K562 (cell line): ENCODE results near the gene MTFR2. TPM values are rescaled to one million over a fixed set of nuclear protein-coding genes. Genes with fewer than 3 reads are reported as not detected.

Experiments
- E2F5 ChIP-seq: sonication (generic); formaldehyde crosslinking; IDR thresholded peaks from 2 replicates; pipeline ENCODE4 v1.8.0; 2022; ENCODE audit warnings: mild to moderate bottlenecking, missing genetic modification reagents
- ESRRB ChIP-seq: fragments of 250-450 bp; sonication (Bioruptor Pico); IDR thresholded peaks from 2 replicates; pipeline ENCODE4 v1.5.0; 2020; ENCODE audit warnings: mild to moderate bottlenecking, moderate library complexity, borderline replicate concordance
- FOXM1 ChIP-seq, 2 experiments: fragments of 450-650 bp in 1 of 2; sonication (generic) in 1 of 2; formaldehyde crosslinking in 1 of 2; IDR thresholded peaks; 2 replicates each; pipeline versions ENCODE4 v1.6.1 to v1.9.0; 2017 to 2022; ENCODE audit warnings: low read depth in 2 of 2, mild to moderate bottlenecking in 2 of 2, missing genetic modification reagents in 1 of 2, moderate library complexity in 1 of 2
- FOXP1 ChIP-seq: sonication (generic); formaldehyde crosslinking; IDR thresholded peaks from 2 replicates; pipeline ENCODE4 v1.8.0; 2022; ENCODE audit warnings: mild to moderate bottlenecking, missing genetic modification reagents
- IFI16 ChIP-seq: fragments of 250-450 bp; sonication (Bioruptor Pico); IDR thresholded peaks from 2 replicates; pipeline ENCODE4 v2.1.2; 2022; ENCODE audit warnings: mild to moderate bottlenecking, inconsistent platforms
- KLF6 ChIP-seq: fragments of 250-450 bp; sonication (Bioruptor Pico); IDR thresholded peaks from 2 replicates; pipeline ENCODE4 v1.4.0; 2020; ENCODE audit warnings: mild to moderate bottlenecking, moderate library complexity, borderline replicate concordance
- NBN ChIP-seq: fragments of 450-650 bp; IDR thresholded peaks from 2 replicates; pipeline ENCODE4 v1.6.1; 2016; ENCODE audit warnings: low read depth, mild to moderate bottlenecking
- OTX1 ChIP-seq: fragments of 450-650 bp; formaldehyde crosslinking; IDR thresholded peaks from 2 replicates; pipeline ENCODE4 v1.4.0; 2022; ENCODE audit warnings: mild to moderate bottlenecking
- PHB ChIP-seq: fragments of 250-450 bp; sonication (Bioruptor Pico); IDR thresholded peaks from 2 replicates; pipeline ENCODE4 v1.5.0; 2021
- RBFOX2 ChIP-seq: fragments of 200-400 bp; formaldehyde crosslinking; IDR thresholded peaks from 2 replicates; pipeline ENCODE4 v1.6.1; 2017; ENCODE audit warnings: low read depth, mild to moderate bottlenecking, low read length, moderate library complexity
- TCF3 ChIP-seq: sonication (generic); formaldehyde crosslinking; IDR thresholded peaks from 2 replicates; pipeline ENCODE4 v1.4.0; 2020; ENCODE audit warnings: mild to moderate bottlenecking, missing genetic modification reagents
- TSHZ1 ChIP-seq: fragments of 250-450 bp; sonication (Bioruptor Pico); IDR thresholded peaks from 2 replicates; pipeline ENCODE4 v1.4.0; 2020; ENCODE audit warnings: mild to moderate bottlenecking, moderate library complexity
- ZBED1 ChIP-seq: IDR thresholded peaks from 2 replicates; pipeline ENCODE4 v1.6.1; 2014
- ZFP30 ChIP-seq: fragments of 250-450 bp; sonication (Bioruptor Pico); IDR thresholded peaks from 2 replicates; pipeline ENCODE4 v1.8.0; 2022; ENCODE audit warnings: moderate library complexity, mild to moderate bottlenecking, inconsistent platforms, borderline replicate concordance
- ZNF280B ChIP-seq: fragments of 250-450 bp; sonication (Bioruptor Pico); IDR thresholded peaks from 2 replicates; pipeline ENCODE4 v1.5.1; 2021; ENCODE audit warnings: mild to moderate bottlenecking
- ZNF316 ChIP-seq: fragments of 450-650 bp; IDR thresholded peaks from 2 replicates; pipeline ENCODE4 v1.6.1; 2016
- ZNF655 ChIP-seq: fragments of 250-450 bp; sonication (Bioruptor Pico); IDR thresholded peaks from 2 replicates; pipeline ENCODE4 v1.5.0; 2021
- ZZZ3 ChIP-seq: fragments of 450-650 bp; IDR thresholded peaks from 2 replicates; pipeline ENCODE4 v1.6.1; 2016; ENCODE audit warnings: antibody characterized with exemption, mild to moderate bottlenecking, moderate library complexity
- polyA plus RNA-seq, 8 experiments: library from polyadenylated mRNA; depleted of rRNA in 4 of 8; stranded (reverse) in 5 of 8; unstranded in 3 of 8; fragments of >200 nt; fragmentation: Nextera tagmentation in 2 of 8; fragmentation: Illumina TruSeq in 1 of 8; extraction: Ambion mirVana in 2 of 8; extraction: Trizol in 1 of 8; gene quantifications; 2 replicates each; pipeline versions ENCODE4 v1.2.1 to v1.2.3, GENCODE V29; 2011 to 2014; ENCODE audit warnings: inconsistent platforms in 1 of 8, missing spikeins in 1 of 8
- total RNA-seq, 7 experiments: library from RNA; depleted of rRNA in 6 of 7; stranded (reverse); fragments of >200 nt in 6 of 7; fragmentation: Illumina TruSeq in 2 of 7; extraction: Trizol in 2 of 7; gene quantifications; 2 replicates each; pipeline versions ENCODE4 v1.2.1 to v1.2.3, GENCODE V29; 2011 to 2021; ENCODE audit warnings: low replicate concordance in 1 of 7
- TF ChIP-seq, protein P1 (sequence below): sonication (generic); formaldehyde crosslinking; IDR thresholded peaks from 2 replicates; pipeline ENCODE4 v1.9.0; 2022; ENCODE audit warnings: mild to moderate bottlenecking, missing genetic modification reagents

MTFR2 gene
- total and polyA plus RNA-seq, 9 of the 15 experiments (the other 6 are each of a cell fraction or from before 2014, with no cell fraction given) = 10.1 to 63.3 (median 45.9) TPM

DNA sequence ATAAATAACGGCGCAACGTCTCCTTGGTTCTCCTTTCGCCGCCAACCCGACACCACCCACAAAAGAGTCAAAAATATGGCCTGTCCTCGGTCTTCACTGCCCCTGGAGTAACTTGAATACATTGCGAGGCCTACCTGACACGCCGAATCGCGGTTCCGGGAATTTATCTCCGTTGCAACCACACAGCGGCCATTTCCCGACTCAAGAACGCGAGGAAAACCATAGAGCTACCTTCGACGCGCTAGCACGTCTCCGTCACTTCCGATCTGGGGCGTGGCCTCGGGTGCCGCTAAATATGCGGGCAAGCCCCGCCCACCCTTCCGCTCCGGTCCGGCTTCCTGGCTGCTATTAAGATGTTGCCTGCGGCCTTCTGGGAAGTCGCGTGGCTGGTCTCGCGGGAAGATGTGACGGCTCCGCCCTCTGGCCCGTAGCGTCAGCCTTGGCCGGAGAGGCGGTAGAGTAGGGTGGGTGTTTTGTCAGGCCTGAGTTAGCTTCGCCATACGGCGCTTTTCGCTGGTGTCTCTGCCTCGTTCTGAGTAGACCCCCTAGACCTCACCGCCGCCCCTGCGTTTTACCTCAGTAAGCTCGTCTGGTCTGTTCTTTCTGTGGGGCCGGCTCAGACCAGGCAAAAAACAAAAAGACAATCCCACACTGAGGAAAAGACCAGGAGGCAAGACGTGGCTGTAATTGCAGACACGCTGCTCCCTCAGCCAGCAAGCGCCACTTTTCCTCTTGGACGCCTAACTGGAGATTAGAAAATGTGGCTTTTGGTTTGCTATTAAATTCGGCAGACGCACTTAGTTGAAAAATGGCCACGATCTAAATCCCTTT, 39.7 kb upstream of the MTFR2 start, which contains the start of gene BCLAF1 (continued):
- TF ChIP-seq TSHZ1 (CRISPR knock-in tag) (0 out of 2 replicates have a peak, but pooled peaks have one; percentile 39), ZNF655 (CRISPR knock-in tag) (0 out of 2 replicates have a peak, but pooled peaks have one; percentile 59), ZBED1 (peak; percentile 72; the same call in 1 of the 2 replicates), ZNF280B (CRISPR knock-in tag) (no peak), PHB (peak; percentile 65), ZZZ3 (no peak), OTX1 (CRISPR knock-in tag) (peak; percentile 96), IFI16 (CRISPR knock-in tag) (0 out of 2 replicates have a peak, but pooled peaks have one; percentile 33), ZNF316 (0 out of 2 replicates have a peak, but pooled peaks have one; percentile 1), FOXM1 (IDR thresholded peaks at IDR 0.05; ENCODE audit: low read depth) (no peak; the same call in 1 of the 2 replicates), FOXM1 (CRISPR knock-in tag; IDR thresholded peaks at IDR 0.05; ENCODE audit: low read depth) (peak; percentile 90; the same call in 1 of the 2 replicates), KLF6 (CRISPR knock-in tag) (0 out of 2 replicates have a peak, but pooled peaks have one; percentile 43), ZFP30 (CRISPR knock-in tag) (peak; percentile 54; the same call in 1 of the 2 replicates), E2F5 (CRISPR knock-in tag) (peak; percentile 86), NBN (peak; percentile 27), RBFOX2 (peak; percentile 97), TCF3 (CRISPR knock-in tag) (peak; percentile 23; the same call in 1 of the 2 replicates), FOXP1 (CRISPR knock-in tag) (peak; percentile 93), ESRRB (CRISPR knock-in tag) (peak; percentile 76)
- TF ChIP-seq, protein P1, sequence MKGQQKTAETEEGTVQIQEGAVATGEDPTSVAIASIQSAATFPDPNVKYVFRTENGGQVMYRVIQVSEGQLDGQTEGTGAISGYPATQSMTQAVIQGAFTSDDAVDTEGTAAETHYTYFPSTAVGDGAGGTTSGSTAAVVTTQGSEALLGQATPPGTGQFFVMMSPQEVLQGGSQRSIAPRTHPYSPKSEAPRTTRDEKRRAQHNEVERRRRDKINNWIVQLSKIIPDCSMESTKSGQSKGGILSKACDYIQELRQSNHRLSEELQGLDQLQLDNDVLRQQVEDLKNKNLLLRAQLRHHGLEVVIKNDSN (CRISPR knock-in tag) = peak; percentile 60
